GM18507 (cell line): ENCODE results near the gene USP35.

Experiments
- DNase-seq: peaks from one replicate; pipeline ENCODE4 v3.0.0; 2011; ENCODE audit warnings: low read depth; ENCODE audit not compliant: insufficient read length; ENCODE audit errors: extremely low spot score
- FAIRE-seq: peaks from 2 replicates; lab custom pipeline; 2011; peaks lifted over from hg19 to GRCh38; lab: Jason Lieb, UNC

Gene USP35

DNA sequence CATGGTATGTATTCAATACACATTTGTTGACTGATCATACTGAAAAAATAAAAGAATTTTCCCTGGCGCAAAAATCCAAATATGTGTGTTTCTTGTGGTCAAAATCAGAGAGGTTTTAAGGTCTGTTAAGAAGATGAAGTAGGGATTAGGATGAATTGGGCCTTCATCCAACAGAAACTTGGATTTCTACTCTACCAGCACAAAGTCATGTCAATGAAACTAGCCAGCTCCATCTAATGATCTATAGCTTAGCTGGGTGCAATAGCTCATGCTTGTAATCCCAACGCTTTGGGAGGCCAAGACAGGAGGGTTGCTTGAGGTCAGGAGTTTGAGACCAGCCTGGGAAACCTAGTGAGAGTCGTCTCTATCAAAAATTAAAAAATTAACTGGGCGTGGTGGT lies 65.5 kb downstream of the USP35 start:
- FAIRE-seq (no peak), DNase-seq (no peak)

DNA sequence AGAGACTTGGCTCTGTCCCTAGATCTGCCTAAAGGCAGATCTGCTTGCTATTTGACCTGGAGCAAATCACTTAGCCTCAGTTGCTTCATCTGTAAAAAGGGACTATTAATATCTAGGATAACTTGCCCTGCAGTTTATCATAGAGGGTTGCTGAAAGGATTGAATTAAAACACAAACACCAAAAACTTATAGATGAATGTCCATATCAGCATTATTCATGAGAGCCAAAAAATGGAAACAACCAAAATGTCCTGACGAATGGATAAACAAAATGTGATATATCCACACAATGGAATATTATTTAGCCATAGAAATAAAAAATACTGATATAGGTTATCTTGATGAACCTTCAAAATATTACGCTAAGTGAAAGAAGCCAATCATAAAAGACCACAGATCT lies 67.2 kb downstream of the USP35 start:
- FAIRE-seq (no peak), DNase-seq (no peak)

DNA sequence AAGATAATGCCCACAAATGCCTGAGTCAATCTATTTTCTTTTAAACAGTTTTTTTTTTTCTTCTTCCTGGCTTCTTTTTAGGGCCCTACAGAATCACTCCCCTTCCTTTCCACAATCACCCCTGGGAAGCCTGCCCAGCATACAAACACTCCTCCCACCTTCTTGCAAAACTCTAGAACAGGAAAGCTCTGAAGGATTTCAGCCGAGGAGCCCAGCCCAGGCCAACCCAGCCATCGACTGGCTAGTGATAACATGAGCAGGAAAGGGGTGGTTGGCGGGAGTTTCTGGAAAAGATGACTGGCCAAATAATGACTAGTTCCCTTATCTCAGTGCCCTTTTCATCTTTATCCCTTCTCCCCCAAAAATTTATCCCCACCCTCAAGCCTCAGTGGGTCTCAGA lies 68.2 kb downstream of the USP35 start:
- FAIRE-seq, result no peak
- DNase-seq, result no peak

DNA sequence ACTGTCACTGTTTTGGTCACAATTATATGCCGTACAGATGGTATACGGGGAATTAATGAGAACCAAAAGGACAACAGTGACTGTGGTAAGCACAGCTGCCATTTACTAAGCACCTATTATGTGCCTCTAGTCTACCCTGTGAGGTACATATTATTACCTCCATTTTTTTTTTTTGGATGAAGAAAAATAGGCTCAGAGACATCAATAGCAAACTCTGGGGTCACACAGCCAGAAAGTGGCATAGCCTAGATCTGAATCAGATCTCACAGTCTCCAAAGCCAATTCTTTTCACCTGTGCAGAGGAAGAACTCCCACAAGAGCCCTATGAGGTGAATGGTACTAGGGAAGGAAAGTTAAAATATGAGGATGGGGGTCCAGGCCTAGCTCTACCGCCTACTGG lies 68.9 kb downstream of the USP35 start:
- DNase-seq (no peak), FAIRE-seq (no peak)

DNA sequence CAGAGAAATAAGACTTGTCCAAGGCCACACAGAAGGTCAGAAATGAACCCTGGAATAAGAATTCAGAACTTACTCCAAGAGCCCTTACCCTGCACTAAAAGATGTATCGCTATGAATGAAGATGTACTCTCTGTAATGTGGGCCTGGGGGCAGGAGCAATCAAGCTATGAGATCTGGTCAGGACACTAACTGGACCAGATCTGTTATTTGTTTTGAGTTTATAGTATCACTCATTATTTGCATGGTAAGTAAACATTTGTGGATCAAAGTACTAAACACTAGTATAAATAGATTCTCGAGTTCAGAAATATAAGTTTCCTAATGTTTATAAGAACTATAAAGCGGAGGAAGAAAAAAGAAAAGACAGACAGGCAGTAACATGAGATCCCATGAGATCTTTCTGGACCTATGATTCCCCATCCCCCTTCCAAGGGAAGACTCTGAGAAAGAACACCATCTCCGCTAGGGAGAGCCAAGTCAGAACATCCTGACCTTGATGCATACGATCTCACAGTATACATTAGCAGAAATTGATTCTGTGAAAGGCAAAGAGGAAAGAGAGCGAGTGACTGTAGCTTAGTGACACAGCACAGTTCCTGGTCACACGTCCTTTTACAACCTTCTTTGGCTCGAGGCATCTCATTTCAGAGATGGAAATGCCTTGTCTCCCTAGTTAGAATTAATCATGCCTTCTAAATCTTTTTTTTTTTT lies 71.2 kb downstream of the USP35 start:
- DNase-seq, result no peak
- FAIRE-seq, result no peak

DNA sequence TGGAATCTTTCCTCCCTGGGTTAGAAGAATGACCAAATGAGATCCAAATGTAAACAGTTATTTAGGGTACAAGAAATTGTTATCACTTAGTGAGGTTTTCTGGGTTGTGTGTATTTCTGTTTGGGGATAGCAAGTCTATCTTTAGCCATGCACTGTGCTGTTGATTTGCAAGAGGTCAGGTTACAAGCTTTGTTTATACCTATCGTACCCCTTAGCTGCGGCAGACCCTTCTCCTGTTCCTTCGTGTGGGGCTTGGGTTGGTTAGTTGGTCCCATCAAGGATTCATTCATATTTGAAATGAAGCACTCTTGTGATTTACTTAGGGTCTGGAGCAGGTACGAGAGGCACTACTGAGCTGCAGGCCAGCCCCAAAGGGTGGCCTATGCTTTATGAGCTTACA lies 72.6 kb downstream of the USP35 start:
- FAIRE-seq (no peak), DNase-seq (no peak)

DNA sequence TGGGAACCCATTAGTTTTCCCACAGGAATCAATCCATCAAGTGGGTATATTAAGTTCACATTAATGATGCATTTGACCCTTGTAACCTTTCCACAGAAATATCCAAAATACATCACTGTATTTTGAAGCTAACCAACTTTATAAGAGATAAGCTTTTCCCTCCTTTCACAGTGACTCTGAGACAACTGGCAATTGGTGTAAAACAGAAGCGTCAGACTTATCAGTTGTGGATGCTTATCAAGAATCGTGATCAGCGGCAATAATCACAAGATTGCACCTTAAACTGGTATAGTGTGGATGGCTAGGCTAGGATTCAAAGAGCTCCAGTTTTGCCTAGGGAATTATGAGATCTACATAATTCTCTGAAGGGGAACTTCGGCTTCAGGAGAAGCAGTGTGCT lies 73.1 kb downstream of the USP35 start:
- DNase-seq, result no peak
- FAIRE-seq, result no peak

DNA sequence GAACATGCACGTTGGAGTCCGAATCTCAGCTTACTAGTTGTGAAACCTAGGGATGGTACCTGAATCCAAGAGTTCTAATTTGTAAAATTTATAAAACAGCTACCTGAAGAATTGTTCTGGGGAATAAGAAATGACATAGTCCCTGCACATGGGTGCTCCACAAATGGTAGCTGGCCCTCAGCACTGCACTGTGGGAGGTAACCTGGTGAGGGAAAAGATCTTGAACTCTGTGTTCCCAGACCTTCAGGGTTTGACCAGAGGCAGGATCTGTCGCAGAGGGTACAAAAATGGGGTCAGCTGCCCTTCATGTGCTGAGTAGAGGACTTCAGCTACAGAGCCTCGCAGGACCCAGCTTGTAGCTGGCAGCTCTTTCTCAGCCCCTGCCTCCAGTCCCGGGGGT lies 73.5 kb downstream of the USP35 start:
- DNase-seq (no peak), FAIRE-seq (no peak)

DNA sequence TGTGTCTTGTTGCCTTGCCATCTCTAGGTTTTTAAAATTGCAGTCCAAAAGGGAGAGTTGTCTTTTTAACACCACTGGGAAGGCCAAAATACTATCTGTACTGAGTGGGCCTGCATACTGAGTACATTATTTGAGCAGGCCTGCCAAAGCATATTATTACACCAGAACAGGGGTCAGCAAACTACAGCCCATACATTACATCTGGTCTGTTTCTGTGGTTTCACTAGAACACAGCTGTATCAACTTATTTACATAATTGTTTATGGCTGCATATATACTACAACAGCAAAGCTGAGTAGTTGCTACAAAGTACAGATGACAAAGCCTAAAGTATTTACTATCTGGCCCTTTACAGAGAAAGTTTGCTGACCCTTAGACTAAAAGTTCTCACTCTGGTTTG lies 74.0 kb downstream of the USP35 start:
- FAIRE-seq, result no peak

More for the DNA sequence above, 74.0 kb downstream of the USP35 start:
- DNase-seq, result no peak
